SK-N-SH (cell line): ENCODE data around the gene TAF11.

ENCODE experiments used
- CHD2 ChIP-seq: fragments of 150-350 bp; IDR thresholded peaks from 2 replicates; pipeline ENCODE4 v1.6.1; 2018; ENCODE audit warnings: low read length; ENCODE audit not compliant: partially characterized antibody
- CTCF ChIP-seq: fragments of 200-600 bp; sonication (generic); IDR thresholded peaks from 2 replicates; pipeline ENCODE4 v1.6.1; 2017; ENCODE audit warnings: antibody characterized with exemption, mild to moderate bottlenecking, moderate library complexity
- EZH2phosphoT487 ChIP-seq: fragments of 200-600 bp; sonication (generic); IDR thresholded peaks from 2 replicates; pipeline ENCODE4 v1.6.1; 2017; ENCODE audit warnings: low read depth, mixed run types, mild to moderate bottlenecking, antibody characterized with exemption, moderate library complexity, borderline replicate concordance
- FOSL2 ChIP-seq: IDR thresholded peaks from 2 replicates; pipeline ENCODE4 v1.4.0; 2012; ENCODE audit warnings: low read depth, mild to moderate bottlenecking, moderate library complexity, borderline replicate concordance
- FOXJ3 ChIP-seq: sonication (generic); formaldehyde crosslinking; IDR thresholded peaks from 2 replicates; pipeline ENCODE4 v1.5.1; 2020; ENCODE audit warnings: mild to moderate bottlenecking, missing genetic modification reagents
- MAX ChIP-seq: IDR thresholded peaks from 2 replicates; pipeline ENCODE4 v1.4.0; 2012; ENCODE audit warnings: low read depth
- PBX3 ChIP-seq: IDR thresholded peaks from 2 replicates; pipeline ENCODE4; 2012
- POLR2AphosphoS5 ChIP-seq: IDR thresholded peaks from 2 replicates; pipeline ENCODE4 v1.6.1; 2012; ENCODE audit warnings: low read depth, low read length
- RAD21 ChIP-seq: IDR thresholded peaks from 2 replicates; pipeline ENCODE4 v1.6.1; 2012; ENCODE audit warnings: mild to moderate bottlenecking, low read length

- TF ChIP-seq CTCF (no peak), FOSL2 (no peak), PBX3 (no peak), POLR2AphosphoS5 (no peak), RAD21 (no peak), MAX (no peak), EZH2phosphoT487 (no peak), FOXJ3 (CRISPR knock-in tag) (no peak), CHD2 (no peak)
Observed at GRCh38 chr6:34851361-34851760, 36.5 kb downstream of the TAF11 start.
